ENCODE results near the gene CUBN. TPM values are rescaled to one million over a fixed set of nuclear protein-coding genes. Genes with fewer than 3 reads are reported as not detected.

The CUBN gene
- total and polyA plus RNA-seq, 10 of the 15 experiments (the other 5 are each of a cell fraction or from before 2014, with no cell fraction given), result under 0.01 to 0.14 (median 0.02) TPM; not detected in 6

DNA sequence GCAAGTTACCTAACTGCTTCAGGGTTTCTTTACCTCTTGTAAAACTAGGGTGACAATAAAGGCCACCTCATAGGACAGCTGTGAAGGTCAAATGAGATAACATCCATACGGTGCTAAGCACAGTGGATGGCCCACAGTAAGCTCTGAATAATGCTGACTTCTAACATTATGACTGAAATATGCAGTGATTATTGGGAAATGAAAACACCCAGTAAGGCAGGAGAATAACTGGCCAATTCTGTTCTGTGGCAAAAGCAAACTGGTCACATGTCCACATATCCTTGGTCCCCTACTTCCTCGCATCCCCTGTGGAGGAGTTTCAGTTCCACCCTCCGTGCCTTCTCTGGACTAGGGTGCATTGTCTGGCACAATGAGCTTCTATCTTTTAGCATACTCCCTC, 1.4 kb downstream of the CUBN start:
- ATAC-seq (no peak), DNase-seq (ENCODE audit: low read depth, low spot score) (no peak), FAIRE-seq (no peak)
- in situ Hi-C loops (cut with MboI) (no loop called here), intact Hi-C loops (cut with micrococcal nuclease; ENCODE audit: unreplicated experiment) (loop anchor here (10.0 kb wide), 1 partner anchor 127 kb away; no protein-coding TSS in a partner anchor)
- Histone ChIP-seq H3K27me3 (replicated peaks in 1 of 2; ENCODE audit: control insufficient read depth in 2 of 2, insufficient read depth in 2 of 2, low read length in 1 of 2) (no peaks in the 10 kb centered on the region), H3K4me1 (ENCODE audit: control insufficient read depth, insufficient read depth, low read length) (no peaks in the 10 kb centered on the region), H2AFZ (ENCODE audit: control insufficient read depth, low read depth, low read length) (no peak overlapping the region), H3K9me3 (replicated peaks; ENCODE audit: control insufficient read depth, insufficient read depth, low read length) (no peaks in the 10 kb centered on the region), H3K9ac (ENCODE audit: control insufficient read depth, insufficient read depth, low read length) (no peak overlapping the region), H3K36me3 (ENCODE audit: control insufficient read depth in 2 of 2, insufficient read depth in 2 of 2, low read length in 1 of 2) (no peaks in the 10 kb centered on the region), H4K20me1 (ENCODE audit: control insufficient read depth, insufficient read depth) (no peaks in the 10 kb centered on the region), H3K4me2 (ENCODE audit: control insufficient read depth, insufficient read depth) (no peak overlapping the region), H3K79me2 (ENCODE audit: control insufficient read depth, insufficient read depth, low read length) (no peaks in the 10 kb centered on the region), H3K27ac (ENCODE audit: control insufficient read depth, insufficient read depth) (no peak overlapping the region), H3K4me3 (no peak overlapping the region)
- RAD21 ChIA-PET (ENCODE audit: unreplicated experiment), result no interaction called here
- WGBS (ENCODE audit: insufficient coverage, insufficient replicate concordance, low lambda C conversion rate, missing lambda C conversion rate), result 46% methylated on average over 3 of the region's 3 CpGs
- CTCF ChIA-PET, result no interaction called here
- POLR2A ChIA-PET, result no interaction called here
- TF ChIP-seq NFYA (IDR thresholded peaks at IDR 0.05; ENCODE audit: borderline replicate concordance, low read depth, low read length), result no peak
- TF ChIP-seq, protein P1, sequence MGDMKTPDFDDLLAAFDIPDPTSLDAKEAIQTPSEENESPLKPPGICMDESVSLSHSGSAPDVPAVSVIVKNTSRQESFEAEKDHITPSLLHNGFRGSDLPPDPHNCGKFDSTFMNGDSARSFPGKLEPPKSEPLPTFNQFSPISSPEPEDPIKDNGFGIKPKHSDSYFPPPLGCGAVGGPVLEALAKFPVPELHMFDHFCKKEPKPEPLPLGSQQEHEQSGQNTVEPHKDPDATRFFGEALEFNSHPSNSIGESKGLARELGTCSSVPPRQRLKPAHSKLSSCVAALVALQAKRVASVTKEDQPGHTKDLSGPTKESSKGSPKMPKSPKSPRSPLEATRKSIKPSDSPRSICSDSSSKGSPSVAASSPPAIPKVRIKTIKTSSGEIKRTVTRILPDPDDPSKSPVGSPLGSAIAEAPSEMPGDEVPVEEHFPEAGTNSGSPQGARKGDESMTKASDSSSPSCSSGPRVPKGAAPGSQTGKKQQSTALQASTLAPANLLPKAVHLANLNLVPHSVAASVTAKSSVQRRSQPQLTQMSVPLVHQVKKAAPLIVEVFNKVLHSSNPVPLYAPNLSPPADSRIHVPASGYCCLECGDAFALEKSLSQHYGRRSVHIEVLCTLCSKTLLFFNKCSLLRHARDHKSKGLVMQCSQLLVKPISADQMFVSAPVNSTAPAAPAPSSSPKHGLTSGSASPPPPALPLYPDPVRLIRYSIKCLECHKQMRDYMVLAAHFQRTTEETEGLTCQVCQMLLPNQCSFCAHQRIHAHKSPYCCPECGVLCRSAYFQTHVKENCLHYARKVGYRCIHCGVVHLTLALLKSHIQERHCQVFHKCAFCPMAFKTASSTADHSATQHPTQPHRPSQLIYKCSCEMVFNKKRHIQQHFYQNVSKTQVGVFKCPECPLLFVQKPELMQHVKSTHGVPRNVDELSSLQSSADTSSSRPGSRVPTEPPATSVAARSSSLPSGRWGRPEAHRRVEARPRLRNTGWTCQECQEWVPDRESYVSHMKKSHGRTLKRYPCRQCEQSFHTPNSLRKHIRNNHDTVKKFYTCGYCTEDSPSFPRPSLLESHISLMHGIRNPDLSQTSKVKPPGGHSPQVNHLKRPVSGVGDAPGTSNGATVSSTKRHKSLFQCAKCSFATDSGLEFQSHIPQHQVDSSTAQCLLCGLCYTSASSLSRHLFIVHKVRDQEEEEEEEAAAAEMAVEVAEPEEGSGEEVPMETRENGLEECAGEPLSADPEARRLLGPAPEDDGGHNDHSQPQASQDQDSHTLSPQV (IDR thresholded peaks at IDR 0.05), result no peak
- no peak for TF ChIP-seq MTA3 (IDR thresholded peaks at IDR 0.05; ENCODE audit: borderline replicate concordance, low read length)
- no peak for TF ChIP-seq SMAD1 (IDR thresholded peaks at IDR 0.05; ENCODE audit: low read depth, partially characterized antibody)
- no peak for TF ChIP-seq SMC3 (IDR thresholded peaks at IDR 0.05; ENCODE audit: borderline replicate concordance, low read length)
- no peak for TF ChIP-seq TCF12 (IDR thresholded peaks at IDR 0.05; ENCODE audit: low read depth, low read length)
- TF ChIP-seq NFIC (IDR thresholded peaks at IDR 0.05; ENCODE audit: low read depth, low read length), result no peak
- TF ChIP-seq YY1 (IDR thresholded peaks at IDR 0.05; ENCODE audit: low read depth, low read length), result no peak
- TF ChIP-seq ZNF384 (IDR thresholded peaks at IDR 0.05; ENCODE audit: borderline replicate concordance, low read depth, low read length), result no peak
- TF ChIP-seq EP300 (IDR thresholded peaks at IDR 0.05; ENCODE audit: borderline replicate concordance in 1 of 2, control insufficient read depth in 1 of 2, low read depth in 2 of 2, low read length in 2 of 2), result no peak
- no peak for TF ChIP-seq HDGF (IDR thresholded peaks at IDR 0.05)
- SMC1A ChIA-PET (ENCODE audit: uncharacterized antibody, unreplicated experiment), result no interaction called here
- no TSS peak for BruUV-seq (replicated peaks)

All from GM12878 (cell line).